ENCODE results near the gene UQCR10. TPM values are rescaled to one million over a fixed set of nuclear protein-coding genes. Genes with fewer than 3 reads are reported as not detected.

UQCR10 gene
- total RNA-seq, 2 donors from 2014 or later, result 171 to 217 TPM

DNA sequence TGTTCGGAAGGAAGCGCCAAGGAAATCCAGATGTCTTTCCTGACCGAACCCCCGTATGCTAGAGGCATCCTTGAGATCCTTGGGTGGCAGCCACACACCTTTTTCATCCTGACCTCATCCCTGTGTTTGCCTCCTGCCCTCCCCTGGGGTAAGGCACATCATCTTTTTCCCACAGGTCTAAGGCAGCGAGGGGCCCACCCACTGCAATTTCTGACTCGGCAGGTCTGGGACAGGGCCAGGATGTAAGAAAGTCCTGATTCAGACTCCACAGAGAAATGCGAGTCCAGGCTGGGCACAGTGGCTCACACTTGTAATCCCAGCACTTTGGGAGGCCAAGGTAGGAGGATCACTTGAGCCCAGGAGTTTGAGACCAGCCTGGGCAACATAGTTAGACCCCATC, 10.8 kb upstream of the UQCR10 start:
- TF ChIP-seq, protein P1, sequence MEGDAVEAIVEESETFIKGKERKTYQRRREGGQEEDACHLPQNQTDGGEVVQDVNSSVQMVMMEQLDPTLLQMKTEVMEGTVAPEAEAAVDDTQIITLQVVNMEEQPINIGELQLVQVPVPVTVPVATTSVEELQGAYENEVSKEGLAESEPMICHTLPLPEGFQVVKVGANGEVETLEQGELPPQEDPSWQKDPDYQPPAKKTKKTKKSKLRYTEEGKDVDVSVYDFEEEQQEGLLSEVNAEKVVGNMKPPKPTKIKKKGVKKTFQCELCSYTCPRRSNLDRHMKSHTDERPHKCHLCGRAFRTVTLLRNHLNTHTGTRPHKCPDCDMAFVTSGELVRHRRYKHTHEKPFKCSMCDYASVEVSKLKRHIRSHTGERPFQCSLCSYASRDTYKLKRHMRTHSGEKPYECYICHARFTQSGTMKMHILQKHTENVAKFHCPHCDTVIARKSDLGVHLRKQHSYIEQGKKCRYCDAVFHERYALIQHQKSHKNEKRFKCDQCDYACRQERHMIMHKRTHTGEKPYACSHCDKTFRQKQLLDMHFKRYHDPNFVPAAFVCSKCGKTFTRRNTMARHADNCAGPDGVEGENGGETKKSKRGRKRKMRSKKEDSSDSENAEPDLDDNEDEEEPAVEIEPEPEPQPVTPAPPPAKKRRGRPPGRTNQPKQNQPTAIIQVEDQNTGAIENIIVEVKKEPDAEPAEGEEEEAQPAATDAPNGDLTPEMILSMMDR (IDR thresholded peaks at IDR 0.05), result no peak
- H3K9ac ChIP-seq (ENCODE audit: low read depth in 2 of 2, low read length in 2 of 2), result no peak overlapping the region
- DNase-seq, result no peak
- H3K4me3 ChIP-seq, result no peak overlapping the region
- H3K27me3 ChIP-seq, result no peaks in the 10 kb centered on the region
- H3K4me1 ChIP-seq, result no peaks in the 10 kb centered on the region
- intact Hi-C loops (cut with DNase I), result no loop called here
- H3K9me3 ChIP-seq, result no peaks in the 10 kb centered on the region
- H3K36me3 ChIP-seq, result no peaks in the 10 kb centered on the region
- no peak overlapping the region for H3K27ac ChIP-seq

DNA sequence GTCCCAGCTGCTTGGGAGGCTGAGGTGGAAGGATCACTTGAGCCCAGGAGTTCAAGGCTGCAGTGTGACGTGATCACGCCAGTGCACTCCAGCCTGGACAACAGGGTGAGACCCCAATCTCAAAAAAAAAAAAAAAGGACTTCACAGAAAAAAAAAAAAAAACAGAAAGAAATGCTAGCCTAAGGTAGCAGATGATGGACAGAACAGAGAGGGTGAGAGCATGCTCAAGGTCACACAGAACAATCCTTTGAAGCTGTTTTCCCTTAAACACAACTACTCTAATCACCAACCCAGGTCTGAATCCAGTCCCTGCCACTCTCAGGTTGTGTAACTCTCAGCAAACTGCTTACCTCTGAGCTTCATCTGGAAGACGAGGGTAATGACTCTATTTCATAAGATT, 10.1 kb upstream of the UQCR10 start:
- Histone ChIP-seq H3K27me3 (no peaks in the 10 kb centered on the region), H3K36me3 (no peaks in the 10 kb centered on the region), H3K9ac (ENCODE audit: low read depth in 2 of 2, low read length in 2 of 2) (no peak overlapping the region), H3K27ac (no peak overlapping the region), H3K4me3 (no peak overlapping the region), H3K4me1 (no peaks in the 10 kb centered on the region), H3K9me3 (no peaks in the 10 kb centered on the region)
- TF ChIP-seq, protein P1 (IDR thresholded peaks at IDR 0.05), result no peak
- intact Hi-C loops (cut with DNase I), result no loop called here
- no peak for DNase-seq

GRCh38 chr22:29758068-29758622, 9.0 kb upstream of the UQCR10 start:
- Histone ChIP-seq H3K27me3 (no peaks in the 10 kb centered on the region), H3K27ac (no peak overlapping the region), H3K9me3 (no peaks in the 10 kb centered on the region), H3K9ac (ENCODE audit: low read depth in 2 of 2, low read length in 2 of 2) (no peak overlapping the region), H3K4me1 (no peaks in the 10 kb centered on the region), H3K4me3 (no peak overlapping the region), H3K36me3 (no peaks in the 10 kb centered on the region)
- intact Hi-C loops (cut with DNase I), result no loop called here
- DNase-seq, result no peak
- TF ChIP-seq, protein P1 (IDR thresholded peaks at IDR 0.05), result no peak

GRCh38 chr22:29758959-29759358, 8.2 kb upstream of the UQCR10 start:
- intact Hi-C loops (cut with DNase I), result no loop called here
- no peak overlapping the region for H3K27ac ChIP-seq
- H3K9me3 ChIP-seq, result no peaks in the 10 kb centered on the region
- H3K36me3 ChIP-seq, result no peaks in the 10 kb centered on the region
- DNase-seq, result no peak
- H3K4me3 ChIP-seq, result no peak overlapping the region
- no peak overlapping the region for H3K9ac ChIP-seq (ENCODE audit: low read depth in 2 of 2, low read length in 2 of 2)
- TF ChIP-seq, protein P1 (IDR thresholded peaks at IDR 0.05), result no peak
- no peaks in the 10 kb centered on the region for H3K4me1 ChIP-seq
- no peaks in the 10 kb centered on the region for H3K27me3 ChIP-seq

- H3K4me3 ChIP-seq, result no peak overlapping the region
- intact Hi-C loops (cut with DNase I), result no loop called here
- H3K9ac ChIP-seq (ENCODE audit: low read depth in 2 of 2, low read length in 2 of 2), result no peak overlapping the region
- no peak overlapping the region for H3K27ac ChIP-seq
- H3K9me3 ChIP-seq, result no peaks in the 10 kb centered on the region
- H3K27me3 ChIP-seq, result no peaks in the 10 kb centered on the region
- TF ChIP-seq, protein P1 (IDR thresholded peaks at IDR 0.05), result no peak
- H3K4me1 ChIP-seq, result no peaks in the 10 kb centered on the region
- no peaks in the 10 kb centered on the region for H3K36me3 ChIP-seq
- DNase-seq, result no peak
Observed at GRCh38 chr22:29762263-29762662, 4.9 kb upstream of the UQCR10 start.
